Kasumi-1 (cell line): ENCODE data around the gene PHOX2A.

ENCODE experiments used
- DNase-seq, 2 experiments: peaks; one replicate each; lab custom pipeline; 2025; lab: John Stamatoyannopoulos, UW

The PHOX2A gene

DNA sequence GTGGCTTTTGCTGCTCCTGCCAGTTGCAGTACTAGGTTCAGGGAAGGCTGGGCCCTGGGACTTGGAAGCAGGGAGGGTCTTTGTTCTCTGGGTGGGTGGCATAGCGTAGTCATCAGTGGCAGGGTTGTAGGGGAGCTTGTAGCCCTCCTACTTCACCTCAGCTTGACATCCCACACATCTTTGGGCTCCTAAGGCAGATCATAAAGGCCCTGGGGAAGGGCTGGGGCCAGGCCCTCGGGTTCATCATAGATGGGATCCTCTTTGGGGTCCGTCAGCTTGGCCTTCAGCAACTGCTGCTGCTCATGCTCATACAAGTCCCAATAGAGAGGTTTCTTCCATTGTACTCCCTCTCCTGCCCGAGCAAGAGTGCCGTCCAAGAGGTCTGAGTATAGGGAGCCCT lies 6.0 kb upstream of the PHOX2A start:
- no peak for DNase-seq

GRCh38 chr11:72247584-72247983 lies 3.6 kb upstream of the PHOX2A start:
- DNase-seq, result no peak

DNA sequence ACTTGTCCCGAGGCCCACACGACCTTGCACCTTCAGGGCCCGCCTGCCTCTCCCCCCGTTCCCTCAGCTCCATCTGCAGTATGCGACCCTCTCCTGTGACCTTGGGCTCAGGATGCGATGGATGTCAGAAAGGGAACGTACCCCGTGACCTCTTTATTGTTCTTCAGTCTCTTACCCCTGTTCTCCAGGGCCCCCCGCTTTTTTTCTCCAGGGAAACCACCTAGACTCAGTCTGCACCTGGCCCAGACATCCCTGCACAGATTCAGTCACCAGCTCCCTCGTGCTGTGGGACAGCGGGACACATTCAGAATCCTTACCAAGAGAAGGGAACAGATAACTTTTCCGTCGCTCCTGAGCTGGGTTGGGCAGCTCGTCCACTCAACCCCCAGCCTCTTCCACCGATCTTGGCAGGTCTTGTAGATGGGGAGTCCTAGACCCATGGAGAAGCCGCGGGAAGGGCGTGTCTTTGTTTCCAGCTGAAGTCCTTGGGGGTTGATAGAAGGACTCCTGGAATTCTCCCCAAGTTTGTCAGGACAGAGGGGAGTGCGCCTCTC lies 1.4 kb upstream of the PHOX2A start:
- no peak for DNase-seq

DNA sequence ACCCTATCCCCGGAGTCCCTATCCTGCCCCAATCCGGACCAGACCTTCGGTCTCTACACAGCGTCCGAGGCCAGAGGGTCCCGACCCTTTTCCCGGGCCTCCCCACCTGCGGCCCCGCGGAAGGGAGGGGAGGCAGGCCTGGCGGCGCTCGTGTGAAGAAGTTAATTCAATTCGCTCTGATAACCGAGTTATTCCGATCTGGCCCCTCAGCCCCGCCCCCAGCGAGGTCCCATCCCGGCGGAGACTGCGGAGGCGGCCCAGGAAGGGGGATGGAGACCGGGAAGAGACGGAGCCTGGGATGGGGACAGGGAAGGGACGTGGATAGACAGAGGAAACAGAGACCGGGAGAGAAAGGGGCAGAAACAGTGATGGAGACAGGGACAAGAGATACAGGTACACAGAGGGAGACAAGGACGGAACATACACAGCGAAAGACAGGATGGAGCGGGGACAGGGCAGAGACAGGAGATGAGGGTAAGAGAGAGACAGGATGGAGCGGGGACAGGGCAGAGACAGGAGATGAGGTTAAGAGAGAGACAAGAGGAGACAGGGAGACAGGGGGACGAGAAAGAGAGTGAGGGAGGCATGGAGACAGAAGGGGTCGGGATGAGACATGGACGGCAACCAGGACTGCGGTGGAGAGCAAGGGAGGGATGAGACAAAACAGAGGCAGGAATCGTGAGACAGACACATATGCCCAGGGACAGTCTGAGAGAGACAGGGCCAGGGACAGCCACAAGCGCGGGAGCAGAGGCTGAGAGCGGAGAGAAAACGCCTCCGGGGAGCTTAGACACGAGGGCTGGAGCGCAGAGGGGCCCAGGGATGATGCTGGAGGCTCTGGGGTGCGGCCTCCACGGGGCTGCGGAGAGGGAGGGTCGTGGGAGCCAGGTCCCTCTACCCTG lies 636 bp upstream of the PHOX2A start:
- no peak for DNase-seq

- no peak for DNase-seq
These were observed 560 bp downstream of the PHOX2A start for GRCh38 chr11:72243173-72244059.

- DNase-seq, result no peak
These were observed 1.8 kb downstream of the PHOX2A start for GRCh38 chr11:72242141-72242540.

DNA sequence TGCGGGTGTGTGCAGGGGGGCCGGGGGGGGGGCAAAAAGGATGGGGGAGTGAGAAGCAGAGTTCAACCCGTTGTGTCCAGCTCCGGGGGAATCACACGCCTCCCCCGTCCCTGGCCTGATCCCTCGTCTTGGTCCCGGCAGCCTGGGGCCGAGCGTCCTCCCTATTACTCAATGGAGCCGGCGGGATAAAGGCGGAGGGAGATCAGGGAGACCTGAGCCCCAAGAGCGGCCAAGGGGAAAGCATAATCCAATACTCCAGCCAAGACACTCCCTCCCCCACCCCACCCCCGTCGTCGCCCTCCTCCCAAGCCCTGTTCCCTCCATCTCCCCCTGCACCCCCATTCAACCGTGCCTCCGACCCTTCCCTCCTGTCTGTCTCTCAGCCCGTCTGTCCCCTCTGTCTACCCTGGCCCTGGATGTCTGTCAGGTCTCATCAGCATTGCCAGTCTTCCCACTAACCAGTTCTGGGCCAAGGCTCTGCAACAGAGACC lies 2.6 kb downstream of the PHOX2A start:
- DNase-seq, result no peak

DNA sequence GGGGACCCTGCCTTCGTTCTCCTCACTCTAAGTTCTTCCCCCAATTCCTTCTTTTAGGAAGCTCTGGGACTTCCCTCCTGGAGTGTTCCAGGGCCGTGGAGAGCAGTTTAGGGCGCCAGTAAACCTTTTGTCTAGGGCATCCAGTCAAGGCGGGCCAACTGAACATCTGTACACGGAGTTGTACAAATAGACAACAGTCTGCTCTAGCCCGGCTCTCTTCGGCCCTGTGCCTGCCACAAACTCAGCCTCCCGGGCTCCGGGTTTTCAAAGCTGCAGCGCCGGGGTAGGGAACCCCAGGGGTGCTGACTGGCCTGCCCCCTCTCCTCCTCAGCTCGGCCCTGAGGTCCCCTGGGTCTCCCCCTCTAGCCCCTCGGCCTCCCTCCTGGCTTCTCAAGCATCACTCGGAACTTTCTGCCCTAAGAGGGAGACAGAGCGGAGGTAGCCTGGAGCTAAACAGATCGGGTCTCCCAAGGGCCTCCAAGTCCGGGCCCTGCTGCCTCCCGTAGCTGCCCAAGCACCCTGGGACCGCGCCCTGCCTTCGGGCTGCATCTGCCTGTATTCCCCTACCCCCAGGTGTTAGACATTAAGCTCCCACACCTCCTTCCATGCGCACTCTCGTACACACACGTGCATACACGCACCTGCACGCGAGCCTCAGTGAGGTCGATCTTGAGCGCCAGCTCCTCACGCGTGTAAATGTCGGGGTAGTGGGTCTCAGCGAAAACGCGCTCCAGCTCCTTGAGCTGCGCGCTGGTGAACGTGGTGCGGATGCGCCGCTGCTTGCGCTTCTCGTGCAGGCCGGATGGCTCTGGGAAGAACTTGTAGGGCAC lies 3.3 kb downstream of the PHOX2A start:
- DNase-seq, result no peak

GRCh38 chr11:72239849-72240460 lies 4.0 kb downstream of the PHOX2A start:
- DNase-seq, result no peak

DNA sequence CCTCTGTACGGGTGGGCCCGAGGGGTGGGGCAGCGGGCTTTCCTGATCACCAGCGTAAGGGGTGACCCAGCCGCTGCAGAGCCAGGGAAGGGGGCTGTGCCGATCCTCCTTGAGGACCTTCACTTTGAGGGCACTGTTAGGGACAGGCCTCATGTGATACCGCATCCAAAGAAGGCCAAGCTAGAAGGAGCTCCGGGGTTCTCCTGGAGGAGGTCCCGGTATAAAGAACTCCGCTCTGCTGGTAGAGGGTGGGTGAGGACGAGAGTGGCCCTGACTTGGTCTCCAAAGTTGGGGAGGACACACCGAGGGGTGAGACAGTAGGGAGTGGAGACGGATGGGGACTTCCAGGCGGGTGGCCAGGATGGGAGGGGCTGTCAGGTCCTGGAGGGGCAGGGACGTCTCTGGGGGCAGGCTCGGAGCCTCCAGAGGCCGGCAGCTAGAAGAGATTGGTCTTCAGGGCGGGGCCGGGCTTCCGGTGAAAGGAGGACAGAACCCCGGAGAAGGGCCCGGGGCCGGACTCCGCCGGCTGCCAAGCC lies 4.6 kb downstream of the PHOX2A start:
- DNase-seq, result no peak

- DNase-seq, result no peak
These were observed 5.3 kb downstream of the PHOX2A start for GRCh38 chr11:72238492-72239312.

DNA sequence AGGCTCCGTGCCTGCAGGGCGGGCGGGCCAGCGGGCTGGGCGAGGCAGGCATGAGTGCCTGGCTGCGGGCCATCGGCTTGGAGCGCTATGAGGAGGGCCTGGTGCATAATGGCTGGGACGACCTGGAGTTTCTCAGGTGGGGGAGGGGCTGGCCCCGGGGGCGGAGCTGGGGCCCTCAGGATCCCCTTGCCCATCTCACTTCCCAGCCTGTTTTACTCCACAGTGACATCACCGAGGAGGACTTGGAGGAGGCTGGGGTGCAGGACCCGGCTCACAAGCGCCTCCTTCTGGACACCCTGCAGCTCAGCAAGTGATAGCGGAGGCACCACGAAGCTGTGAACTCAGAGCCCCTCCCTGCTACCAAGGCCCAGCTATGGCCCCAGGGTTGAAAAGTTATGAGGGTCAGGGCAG lies 5.9 kb downstream of the PHOX2A start:
- DNase-seq, result peak; percentile 66 to 73

DNA sequence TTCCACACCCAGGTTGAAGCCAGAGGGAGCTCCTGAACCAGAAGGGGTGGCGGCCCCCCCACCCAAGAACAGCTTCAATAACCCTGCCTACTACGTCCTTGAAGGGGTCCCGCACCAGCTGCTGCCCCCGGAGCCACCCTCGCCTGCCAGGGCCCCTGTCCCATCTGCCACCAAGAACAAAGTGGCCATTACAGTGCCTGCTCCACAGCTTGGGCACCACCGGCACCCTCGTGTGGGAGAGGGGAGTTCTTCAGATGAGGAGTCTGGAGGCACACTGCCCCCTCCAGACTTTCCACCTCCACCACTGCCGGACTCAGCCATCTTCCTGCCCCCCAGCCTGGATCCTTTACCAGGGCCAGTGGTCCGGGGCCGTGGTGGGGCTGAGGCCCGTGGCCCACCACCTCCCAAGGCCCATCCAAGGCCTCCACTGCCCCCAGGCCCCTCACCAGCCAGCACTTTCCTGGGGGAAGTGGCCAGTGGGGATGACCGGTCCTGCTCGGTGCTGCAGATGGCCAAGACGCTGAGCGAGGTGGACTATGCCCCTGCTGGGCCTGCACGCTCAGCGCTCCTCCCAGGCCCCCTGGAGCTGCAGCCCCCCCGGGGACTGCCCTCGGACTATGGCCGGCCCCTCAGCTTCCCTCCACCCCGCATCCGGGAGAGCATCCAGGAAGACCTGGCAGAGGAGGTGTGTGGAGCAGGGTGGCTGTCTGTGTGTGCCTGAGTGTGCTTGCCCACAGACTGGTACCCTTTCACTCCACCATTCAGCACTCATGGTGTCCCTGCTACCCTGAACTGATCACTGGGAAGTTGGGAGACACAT lies 6.7 kb downstream of the PHOX2A start:
- DNase-seq, result no peak

DNA sequence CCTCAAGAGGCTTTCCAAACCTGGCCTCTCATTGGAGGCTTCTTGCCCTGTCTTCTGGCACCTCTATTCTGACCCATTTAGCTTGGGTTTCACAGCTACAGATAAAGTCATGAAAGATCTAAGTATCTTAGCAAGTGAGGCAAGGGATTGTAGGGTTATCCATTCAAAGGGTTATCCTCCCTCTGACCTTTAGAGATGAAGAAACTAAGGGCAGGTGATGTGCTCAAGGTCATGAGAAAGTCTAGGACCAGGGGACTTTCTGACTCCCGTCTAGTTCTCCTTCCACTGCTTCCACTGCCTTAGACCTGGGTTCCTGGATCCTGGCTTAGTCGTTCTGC lies 7.2 kb downstream of the PHOX2A start:
- DNase-seq, result no peak

DNA sequence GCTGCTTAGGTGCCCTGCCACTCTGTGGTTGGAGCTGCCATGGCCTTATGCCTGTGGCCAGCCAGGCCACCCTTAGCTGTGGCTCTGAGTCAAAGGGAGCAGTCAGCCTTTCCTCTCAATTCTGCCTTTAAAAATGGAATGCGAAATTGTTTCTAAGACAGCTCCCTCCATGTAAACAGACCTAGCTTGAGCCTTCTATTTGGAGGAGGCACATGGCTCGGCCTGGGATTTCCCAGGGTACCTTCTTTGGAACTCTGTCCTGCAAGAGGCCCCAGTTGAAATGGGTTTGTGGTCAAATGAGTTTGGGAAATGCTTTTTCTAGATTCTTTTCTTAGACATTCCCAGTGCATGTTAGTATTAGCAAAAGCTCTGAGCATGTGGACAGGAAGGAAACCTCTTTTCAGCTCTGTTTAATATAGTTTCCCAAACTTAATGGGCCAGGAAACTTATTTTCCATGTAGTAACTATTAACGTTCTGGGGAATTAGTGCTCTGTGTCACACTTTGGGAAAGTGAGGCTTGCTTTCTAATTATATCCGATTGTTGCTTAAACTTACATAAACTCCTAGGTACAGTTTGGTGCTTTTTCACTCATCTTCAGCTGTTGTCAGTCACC lies 7.8 kb downstream of the PHOX2A start:
- no peak for DNase-seq

DNA sequence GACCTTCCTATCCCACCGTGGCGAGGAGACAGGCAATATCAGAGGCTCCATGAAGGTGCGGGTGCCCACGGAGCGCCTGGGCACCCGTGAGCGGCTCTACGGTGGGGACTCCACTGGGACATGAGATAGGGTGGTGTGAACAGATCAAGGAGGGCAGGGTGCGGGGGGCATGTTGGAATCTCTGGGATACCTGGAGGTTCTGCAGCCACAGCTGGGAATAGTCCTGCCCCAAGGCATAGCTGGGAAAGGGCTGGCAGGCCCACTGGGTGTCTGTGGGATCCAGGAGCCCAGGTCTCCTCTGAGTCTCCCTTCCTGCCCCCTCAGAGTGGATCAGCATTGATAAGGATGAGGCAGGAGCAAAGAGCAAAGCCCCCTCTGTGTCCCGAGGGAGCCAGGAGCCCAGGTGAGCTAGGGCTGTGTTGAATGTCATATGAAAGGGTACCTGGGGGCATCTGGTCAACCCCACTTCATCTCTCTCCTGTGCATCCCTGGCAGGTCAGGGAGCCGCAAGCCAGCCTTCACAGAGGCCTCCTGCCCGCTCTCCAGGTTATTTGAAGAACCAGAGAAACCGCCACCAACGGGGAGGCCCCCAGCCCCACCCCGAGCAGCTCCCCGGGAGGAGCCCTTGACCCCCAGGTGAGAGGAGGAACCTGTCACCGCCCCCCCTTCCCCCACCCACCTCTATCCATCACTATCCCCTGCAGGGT lies 8.5 kb downstream of the PHOX2A start:
- no peak for DNase-seq

DNA sequence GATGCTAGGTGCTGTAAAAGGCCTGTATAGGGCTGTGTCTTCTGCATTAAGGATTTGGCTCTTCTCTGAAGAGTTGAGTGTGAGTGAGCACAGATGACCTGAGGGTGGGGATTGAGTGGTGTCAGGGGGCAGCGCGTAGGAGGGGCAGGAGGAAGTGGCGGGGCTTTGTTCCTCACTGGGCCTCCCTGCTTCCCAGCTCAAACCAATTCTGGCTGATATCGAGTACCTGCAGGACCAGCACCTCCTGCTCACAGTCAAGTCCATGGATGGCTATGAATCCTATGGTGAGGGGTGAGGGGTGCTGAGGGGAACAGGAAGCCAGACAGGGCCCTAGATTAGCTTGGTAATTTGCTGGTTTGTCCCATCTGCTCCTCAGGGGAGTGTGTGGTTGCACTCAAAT lies 9.1 kb downstream of the PHOX2A start:
- no peak for DNase-seq

- DNase-seq, result no peak
These were observed 9.5 kb downstream of the PHOX2A start for GRCh38 chr11:72234514-72234830.
